NCI-H146 treated with DMSO at 0.1 percent for 48 hours (cell line): ENCODE data around the gene NRG3.

Experiments
- DNase-seq: peaks from one replicate; lab custom pipeline; 2025; ENCODE audit not compliant: unreplicated experiment; lab: John Stamatoyannopoulos, UW

Gene NRG3

DNA sequence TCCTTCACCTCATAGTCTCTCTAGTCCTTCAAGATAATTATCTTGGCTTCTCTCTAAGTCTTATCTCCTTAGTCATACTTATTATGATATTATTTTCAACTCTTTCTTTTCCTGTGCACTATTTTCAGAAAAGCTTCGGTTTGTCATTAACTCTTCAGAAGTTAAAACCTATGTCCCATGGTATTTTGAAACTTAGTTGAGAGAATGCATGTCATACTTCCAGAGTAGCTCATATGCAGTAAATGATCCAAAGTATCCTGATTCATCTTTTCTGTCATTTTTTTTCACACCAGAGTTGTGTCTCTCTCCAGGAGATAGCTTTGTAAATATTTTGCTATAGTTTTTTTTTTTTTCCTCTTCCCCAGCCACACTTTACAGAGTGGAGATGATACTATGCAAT, 1008.6 kb downstream of the NRG3 start:
- no peak for DNase-seq

DNA sequence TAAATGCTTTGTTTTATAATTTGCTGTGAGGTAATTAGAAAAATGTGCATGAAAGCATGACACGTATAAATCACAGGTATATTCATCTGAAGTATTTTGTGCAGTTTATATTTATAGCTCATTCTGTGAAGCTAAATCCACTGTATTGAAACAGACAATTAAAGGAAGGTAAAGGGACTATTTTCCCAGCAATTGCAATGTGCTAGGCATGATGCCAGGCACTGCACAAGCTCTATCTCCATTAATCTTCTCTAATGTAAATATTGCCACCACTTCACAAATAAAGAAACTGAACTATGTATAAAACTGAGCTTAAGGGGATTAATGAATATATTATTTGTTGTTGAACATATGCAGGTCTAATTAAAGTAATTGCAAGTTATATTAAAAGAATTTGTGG, 1012.5 kb downstream of the NRG3 start:
- no peak for DNase-seq

DNA sequence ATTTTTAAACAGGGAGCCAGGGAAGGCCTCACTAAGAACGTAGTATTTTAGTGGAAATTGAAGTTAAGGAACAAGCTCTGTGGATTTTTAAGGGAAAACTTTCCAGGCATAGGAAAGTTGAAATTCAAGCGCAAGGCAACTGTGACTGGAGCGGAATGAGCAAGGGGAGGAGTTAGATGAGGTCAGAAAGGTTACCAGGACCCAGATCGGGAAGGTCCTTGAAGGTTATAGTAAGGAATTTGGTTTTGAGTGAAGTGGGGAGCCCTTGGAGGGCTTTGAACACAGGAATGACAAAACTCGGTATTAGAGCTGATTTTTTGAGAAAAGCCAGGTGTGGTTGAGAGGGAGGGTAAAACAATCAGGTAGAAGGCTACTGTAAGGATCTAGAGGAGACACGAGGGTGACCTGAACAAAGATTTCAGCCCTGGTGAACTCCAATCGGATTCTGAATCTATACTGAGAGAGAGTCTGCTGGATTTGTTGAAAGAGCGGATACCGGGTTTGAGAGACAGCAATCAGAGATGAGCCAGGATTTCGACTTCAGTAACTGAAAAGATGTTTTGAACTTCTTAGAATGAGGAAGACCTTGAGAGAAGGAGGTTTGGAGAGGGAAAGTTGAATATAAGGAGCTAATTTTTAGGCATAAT, 1013.9 kb downstream of the NRG3 start:
- no peak for DNase-seq

DNA sequence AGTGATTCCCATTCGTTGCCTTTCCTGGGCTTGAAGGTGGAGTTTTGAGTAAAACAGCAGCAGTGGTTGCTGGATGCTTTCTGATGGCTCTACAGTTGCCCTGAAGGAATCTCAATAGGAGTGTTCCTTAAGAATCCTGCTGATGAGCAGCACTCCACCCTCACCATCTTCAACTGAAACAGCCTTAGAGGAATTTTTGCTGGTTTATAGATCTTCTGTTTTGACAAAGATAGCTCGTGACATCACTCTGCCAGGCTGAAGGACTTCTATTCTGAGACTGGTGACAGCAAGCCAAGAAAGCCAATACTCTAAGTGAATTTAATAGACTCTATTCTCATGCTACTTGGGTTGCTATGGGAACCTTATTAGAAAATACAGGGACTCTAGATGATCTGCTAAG, 1014.7 kb downstream of the NRG3 start:
- no peak for DNase-seq

DNA sequence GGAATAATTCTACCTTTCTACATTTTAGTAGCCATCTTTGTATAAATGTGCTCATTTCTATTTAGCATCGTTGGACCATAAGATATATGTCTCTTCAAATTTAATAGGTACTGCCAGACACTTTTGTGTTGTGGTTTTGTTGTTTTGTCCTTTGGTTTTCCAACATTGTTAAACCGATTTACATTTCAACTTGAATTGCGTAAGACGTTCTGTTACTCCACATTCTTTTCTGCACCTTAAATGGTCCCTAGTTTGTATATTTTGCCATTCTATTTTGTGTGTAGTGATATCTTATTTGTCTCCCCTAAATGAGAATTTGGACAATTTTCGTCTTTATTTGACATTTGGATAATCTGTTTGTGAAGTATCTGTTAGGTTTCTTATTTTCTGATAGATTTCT, 1015.6 kb downstream of the NRG3 start:
- no peak for DNase-seq

DNA sequence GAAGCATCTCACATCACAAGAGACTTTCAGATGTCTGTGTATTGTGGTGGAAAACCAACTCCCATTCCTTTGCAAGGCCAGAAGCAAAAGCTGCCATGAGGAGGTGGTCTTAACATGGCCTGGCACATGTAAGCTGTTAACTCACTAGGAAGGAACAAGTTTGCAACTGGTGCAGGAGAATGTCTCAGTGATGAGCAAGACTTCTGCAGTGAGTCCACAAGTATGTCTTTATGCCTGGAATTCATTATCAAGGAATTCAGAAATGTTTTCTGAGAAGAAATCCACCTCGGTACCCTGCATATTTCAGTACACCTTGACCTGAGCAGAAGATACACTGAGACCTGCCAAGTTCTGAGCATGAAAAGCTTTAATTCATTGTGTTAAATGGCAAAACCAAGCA, 1033.1 kb downstream of the NRG3 start:
- no peak for DNase-seq

DNA sequence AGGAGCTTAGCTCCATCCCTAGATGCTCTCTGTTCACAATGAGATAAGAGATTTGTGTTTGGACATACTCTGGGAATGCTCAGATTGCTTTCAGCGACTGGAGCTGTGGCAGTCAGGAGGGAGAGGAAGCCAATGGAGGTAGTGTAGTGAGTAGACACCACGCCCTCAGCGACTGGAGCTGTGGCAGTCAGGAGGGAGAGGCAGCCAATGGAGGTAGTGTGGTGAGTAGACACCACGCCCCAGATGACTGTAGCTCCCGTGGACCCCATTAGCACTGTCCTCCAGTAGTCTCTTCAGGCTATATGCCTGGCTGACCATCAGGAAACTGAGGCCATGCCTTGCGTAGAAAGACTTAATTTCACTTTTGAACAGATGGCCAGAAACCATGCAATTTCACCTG, 1033.8 kb downstream of the NRG3 start:
- DNase-seq: no peak

DNA sequence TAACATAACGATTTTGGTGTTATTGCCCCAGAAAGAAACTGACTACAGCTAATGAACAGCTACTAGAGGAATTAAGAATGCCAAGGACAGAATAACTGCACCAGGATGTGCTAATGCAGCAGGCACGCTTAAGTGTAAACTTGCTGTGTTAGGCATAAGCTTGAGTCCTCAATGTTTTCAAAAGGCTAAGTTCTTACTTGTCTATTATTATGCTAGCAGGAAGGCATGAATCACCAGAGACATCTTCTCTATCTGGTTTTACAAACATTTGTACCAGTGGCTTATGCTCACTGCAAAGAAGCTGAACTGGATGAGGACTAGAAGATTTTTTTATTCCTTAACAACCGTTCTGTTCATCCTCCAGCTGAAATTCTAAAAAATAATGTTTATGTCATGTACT, 1035.3 kb downstream of the NRG3 start:
- no peak for DNase-seq

DNA sequence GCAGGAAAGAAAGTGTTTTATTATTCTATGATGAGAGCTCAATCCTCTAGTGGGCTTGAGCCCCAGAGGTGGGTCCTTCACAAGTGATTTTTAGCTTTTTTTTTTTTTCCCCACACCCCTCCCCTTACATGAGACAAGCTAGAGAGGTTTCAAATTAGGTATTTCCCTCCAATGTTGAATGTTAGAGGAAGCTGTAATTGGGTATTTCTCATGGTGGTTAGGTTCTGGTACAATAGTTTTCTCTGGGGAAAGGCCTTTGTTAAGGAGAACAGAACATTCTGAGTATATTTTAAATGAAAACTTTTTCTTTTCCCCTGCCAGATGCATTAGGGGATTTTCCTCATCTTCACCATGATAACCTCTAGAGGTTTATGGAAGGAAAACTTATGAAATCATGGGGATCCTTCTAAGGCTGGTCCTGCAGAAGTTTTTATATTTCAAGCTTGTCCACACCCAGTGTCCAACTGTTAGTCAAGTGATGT, 1039.7 kb downstream of the NRG3 start:
- no peak for DNase-seq

DNA sequence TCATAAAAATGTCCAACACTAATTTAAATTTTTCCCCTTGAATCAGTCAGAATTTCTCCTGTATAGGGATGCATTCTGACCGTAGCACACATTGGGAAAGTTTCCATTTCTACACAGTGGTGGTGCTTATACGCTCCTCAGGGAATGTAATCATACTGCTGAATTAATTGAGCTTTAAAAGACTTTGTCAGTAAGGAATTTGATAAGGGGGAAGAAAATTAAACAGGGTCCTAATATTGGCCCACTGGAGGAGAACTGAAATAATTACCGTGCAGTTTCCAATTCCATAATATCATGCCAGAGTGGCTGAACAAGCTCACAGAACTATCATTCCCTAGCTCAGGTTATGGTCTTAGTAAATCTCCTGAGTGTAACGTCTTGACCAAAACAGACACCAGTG, 1041.9 kb downstream of the NRG3 start:
- DNase-seq: no peak

DNA sequence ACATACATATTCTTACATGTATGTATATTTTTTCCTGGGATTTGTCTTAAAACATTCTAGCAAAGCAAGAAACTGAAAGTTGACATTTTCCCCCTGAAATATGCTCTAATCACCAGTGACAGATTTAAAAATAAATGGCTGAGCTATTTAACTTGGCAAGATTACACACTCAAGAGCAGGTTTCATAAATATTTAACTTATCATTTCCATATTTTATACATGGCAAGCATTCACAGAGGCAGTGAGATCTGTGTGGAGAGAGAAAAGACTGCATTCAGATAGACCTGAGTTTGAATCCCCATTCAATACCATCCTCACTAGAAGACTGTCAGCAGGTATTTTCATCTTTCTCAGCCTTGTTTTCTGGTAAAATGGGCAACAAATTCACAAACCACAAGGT, 1043.0 kb downstream of the NRG3 start:
- no peak for DNase-seq

DNA sequence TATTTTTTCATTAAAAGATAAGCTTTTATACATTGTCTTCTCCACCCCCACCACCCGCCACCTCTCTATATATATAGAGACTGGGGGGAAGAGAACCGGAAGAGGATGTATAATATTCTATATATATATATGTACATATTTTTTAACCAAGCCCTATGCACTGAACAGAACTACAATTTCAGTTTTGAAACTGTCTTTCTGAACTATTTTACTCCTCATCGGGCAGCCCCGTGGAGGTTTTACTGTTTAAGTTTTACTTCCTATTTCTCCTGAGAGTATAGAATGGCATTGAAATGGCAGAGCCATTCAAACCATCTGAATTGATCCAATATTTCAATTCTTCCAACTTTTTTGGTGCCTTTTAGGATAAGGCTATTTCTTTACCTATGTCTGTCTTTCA, 1047.1 kb downstream of the NRG3 start:
- no peak for DNase-seq

DNA sequence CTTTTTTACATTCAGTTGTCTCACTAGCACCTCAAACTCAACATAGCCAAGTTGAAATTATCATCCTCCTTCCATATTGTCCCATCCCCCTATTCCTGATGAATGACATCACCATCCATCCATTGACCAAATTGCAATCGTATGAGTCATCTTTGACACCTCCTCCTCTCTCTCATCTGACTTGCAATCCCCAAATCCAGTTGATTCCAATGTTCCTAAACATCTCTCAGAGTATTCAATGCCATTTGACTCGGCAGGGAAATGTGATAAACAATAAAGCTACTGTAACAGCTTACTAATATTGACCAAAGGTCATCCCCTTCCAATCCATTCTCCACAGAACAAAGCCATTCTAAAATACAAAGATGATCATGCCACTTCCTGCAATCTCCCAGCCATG, 1047.8 kb downstream of the NRG3 start:
- DNase-seq: no peak

DNA sequence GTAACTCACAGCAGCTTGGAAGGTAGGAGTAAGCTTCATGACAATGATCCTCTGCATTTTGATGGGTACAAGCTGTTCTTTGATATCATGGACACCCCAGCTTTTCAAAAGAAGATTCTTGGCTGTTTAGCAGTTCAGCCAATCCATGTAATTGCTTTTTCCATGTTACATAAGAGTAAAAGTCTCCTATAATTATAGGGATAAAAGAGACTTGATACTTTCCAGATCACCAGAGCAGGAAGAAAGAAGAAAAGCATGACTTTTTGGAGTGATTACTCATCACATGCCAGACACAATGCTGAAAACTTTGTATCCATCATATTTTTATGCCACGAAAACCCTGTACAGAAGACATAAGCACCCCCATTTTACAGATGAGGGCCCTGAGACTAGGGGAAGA, 1049.7 kb downstream of the NRG3 start:
- no peak for DNase-seq

DNA sequence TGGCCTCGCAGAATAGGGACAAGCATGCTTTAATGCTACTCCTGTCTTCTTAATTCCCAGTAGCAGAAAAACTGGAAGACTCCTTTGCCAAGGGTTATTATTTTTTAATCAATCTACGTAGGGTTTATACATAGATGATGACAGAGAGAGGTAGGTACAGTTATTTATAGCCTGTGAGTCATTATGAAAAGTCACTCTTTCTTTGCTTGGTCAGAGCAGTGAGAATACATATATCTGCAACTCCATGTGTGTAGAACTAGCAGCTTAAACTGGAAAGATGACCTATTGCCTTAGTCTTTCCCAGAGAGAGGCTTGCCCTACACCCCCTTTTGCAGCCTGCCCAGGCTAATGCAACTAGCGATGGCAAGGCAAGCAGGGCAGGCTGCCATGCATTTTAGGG, 1050.6 kb downstream of the NRG3 start:
- no peak for DNase-seq

DNA sequence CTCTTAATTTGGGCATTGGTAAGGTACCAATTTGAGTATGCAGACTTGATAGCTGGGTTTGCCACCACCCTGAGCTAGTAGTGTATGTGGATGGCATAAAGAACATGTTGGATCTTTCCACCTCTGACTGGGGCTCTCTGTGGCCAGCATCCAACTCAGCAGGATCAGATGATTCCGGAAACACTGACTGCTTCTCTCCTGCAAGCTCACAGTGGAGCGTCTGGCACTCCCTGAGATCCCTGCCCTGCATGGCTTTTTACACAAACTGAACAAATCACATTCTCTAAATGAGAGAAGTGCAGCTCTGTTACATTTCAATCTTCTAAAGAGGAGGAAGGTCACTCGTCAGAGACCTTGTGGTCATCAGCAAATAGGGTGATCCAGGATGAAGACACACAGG, 1057.5 kb downstream of the NRG3 start:
- DNase-seq: no peak

DNA sequence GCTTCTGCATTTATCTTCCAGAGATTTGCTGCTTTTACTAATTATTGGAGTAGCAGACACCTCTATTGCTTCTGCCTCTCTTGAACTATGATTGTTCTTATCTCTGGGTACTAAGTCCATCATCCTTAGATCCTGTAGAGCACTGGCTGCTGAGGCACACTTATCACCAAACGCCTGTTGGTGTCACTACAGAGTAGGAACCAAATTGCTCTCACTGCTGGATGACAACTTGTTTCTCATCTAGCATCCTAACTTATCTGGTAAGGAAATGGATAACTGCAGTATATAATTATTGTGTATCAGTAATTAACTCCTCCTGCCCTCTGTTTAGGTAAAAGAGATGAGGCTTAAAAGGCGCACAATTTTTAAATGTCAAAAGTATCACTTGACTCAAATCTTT, 1059.4 kb downstream of the NRG3 start:
- no peak for DNase-seq

DNA sequence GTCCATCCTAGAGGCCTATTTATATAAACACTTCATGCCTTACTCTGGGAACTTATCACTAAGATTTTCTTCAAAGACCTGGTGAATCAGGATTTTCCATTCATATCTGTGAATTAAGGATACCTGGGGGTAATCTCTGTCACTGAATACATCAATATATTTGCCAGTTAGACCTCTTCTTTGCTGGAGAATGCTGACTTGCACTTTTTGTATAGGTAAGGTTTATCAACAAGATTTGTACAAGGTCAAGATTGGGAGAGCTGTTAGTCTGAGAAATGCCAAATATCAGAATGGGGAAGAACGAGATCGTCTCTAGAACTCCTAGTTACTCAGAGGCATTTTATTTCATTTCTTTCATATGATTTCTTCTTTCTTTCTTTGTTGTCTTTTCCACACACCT, 1060.0 kb downstream of the NRG3 start:
- no peak for DNase-seq

DNA sequence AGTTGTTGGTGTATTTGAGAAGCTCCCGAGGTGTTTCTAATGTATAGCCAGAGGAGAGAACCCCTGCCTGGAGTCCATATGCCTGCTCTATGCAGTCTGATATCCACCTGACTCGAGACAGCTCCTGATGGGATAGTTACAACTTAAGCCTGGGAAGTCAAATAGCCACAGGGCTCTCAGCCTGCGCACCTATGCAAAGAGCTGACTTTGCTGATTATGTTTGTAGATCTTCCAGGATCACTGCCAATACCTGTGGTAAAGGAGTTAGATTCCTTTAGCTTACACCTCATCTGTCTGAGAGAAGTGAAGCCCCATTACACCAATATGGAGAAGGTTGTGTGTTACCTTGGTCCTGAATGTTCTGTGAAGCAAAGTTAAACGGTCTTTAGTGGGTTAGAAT, 1063.3 kb downstream of the NRG3 start:
- no peak for DNase-seq

DNA sequence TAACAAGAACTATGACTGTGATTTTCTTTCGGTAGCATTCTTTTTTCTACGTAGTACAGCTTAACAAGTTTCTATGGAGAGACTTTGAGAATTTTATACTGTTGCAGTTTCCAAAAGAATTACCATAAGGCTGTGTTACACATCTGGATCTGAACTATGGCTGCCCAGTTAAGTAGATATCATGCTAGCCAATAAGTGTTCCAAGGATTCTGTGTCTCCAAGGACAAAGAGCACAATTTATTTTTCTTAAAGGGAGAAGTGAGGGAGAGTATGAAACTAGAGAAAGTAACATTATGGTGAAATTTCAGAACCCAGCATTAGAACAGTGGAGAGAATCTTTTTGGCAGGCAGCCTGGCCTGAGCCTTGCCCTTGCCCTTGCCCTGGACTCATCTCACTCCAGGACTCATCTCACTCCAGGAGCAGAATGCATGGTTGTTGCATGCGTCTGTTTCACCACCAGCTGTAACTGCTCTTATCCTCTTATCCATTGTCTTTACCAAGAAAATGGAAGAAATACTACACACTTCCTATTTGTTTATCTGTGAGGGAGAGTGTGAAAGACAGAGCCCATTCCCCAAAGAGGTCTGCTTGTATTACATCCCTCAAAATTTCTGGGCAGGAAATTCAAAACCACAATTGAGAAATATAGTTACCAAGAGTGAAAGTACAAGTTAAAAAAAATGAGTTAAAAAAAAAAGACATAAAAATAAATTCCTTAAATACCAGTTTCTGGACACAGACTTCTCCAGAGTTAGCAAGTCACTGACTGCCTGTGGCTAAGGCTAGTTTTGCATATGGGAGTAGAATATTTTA, 1067.5 kb downstream of the NRG3 start:
- DNase-seq: no peak

DNA sequence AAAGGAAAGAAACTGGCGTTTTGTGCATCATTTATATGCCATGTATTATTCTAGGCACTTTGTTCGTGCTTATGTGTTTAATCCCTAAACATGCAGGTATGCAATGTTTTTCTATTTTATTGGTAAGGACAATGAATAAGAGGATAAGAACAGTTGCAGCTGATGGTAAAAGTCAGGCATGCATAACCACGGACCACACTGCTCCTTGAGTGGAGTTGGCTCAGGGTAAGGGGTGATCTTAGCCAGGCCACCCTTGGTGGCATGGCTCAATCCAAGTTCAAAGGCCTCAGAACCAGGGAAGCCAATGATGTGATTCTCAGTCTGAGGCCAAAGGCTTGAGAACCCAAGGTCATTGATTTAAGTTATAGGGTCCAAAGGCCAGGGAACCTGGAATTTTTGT, 1068.1 kb downstream of the NRG3 start:
- DNase-seq: no peak

DNA sequence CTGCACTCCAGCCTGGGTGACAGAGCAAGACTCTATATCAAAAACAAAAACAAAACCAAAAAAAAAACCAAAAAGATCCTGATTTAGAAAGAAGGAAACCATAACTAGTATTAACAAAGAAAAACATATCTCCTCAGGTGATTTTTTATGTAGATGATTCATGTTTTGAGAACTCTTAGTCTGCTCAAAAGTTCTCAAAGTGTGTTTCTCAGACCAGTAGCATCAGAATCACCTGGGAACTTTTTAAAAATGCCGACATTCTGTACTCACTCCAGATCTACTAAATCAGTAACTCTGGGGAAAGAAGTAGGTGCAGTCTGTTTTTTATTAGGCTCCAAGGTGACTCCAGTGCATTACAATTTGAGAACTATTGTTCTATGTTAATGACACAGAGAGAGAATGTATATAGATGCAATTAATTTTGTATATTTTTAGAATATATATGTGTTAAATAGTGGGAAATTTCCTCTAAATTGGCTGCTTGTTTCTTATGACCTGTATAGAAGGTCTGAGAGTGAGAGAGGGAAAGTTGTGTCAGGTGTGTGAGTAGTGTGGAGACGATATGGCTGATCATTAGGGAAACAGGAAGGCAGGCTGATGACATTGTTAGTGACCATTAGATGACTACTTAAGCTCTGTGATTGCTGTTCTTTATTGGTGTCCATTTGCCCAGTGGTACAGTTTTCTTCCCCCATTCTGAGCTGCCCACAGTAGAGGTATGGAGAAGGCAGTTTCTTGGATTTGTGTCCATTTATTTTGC, 1075.0 kb downstream of the NRG3 start:
- DNase-seq: no peak
